AG04449 (cell line): Measurements from ENCODE around the gene SLC39A8.

ENCODE experiments used
- CTCF ChIA-PET: fragments of 350-600 bp; formaldehyde crosslinking; extraction: SDS; loops from one replicate; lab custom pipeline; 2021; ENCODE audit warnings: antibody characterized with exemption; lab: Yijun Ruan, JAX
- POLR2A ChIA-PET: fragments of 400-600, 350-600 bp; formaldehyde crosslinking; extraction: SDS; loops from one replicate; lab custom pipeline; 2020; ENCODE audit warnings: antibody characterized with exemption, inconsistent platforms; lab: Yijun Ruan, JAX
- DNase-seq: peaks from one replicate; pipeline ENCODE4 v3.0.0-alpha.2; 2010; ENCODE audit warnings: low read depth, low spot score
- H3K4me3 ChIP-seq: 2 replicates; pipeline ENCODE4 v1.5.1; 2011; ENCODE audit warnings: low read depth, mild to moderate bottlenecking, control low read depth, low read length
- TF ChIP-seq, protein P1 (sequence below): IDR thresholded peaks from one replicate; pipeline ENCODE4 v1.5.1; 2011; ENCODE audit warnings: mild to moderate bottlenecking, moderate library complexity, low read length, control low read depth, inconsistent platforms; ENCODE audit not compliant: insufficient read depth; ENCODE audit errors: missing control alignments

The SLC39A8 gene

GRCh38 chr4:102222838-102223409 is 122.4 kb downstream of the SLC39A8 start:
- ChIA-PET POLR2A (no interaction called here), CTCF (no interaction called here)
- no peak for DNase-seq
- no peak overlapping the region for H3K4me3 ChIP-seq
- TF ChIP-seq, protein P1, sequence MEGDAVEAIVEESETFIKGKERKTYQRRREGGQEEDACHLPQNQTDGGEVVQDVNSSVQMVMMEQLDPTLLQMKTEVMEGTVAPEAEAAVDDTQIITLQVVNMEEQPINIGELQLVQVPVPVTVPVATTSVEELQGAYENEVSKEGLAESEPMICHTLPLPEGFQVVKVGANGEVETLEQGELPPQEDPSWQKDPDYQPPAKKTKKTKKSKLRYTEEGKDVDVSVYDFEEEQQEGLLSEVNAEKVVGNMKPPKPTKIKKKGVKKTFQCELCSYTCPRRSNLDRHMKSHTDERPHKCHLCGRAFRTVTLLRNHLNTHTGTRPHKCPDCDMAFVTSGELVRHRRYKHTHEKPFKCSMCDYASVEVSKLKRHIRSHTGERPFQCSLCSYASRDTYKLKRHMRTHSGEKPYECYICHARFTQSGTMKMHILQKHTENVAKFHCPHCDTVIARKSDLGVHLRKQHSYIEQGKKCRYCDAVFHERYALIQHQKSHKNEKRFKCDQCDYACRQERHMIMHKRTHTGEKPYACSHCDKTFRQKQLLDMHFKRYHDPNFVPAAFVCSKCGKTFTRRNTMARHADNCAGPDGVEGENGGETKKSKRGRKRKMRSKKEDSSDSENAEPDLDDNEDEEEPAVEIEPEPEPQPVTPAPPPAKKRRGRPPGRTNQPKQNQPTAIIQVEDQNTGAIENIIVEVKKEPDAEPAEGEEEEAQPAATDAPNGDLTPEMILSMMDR, result no peak

DNA sequence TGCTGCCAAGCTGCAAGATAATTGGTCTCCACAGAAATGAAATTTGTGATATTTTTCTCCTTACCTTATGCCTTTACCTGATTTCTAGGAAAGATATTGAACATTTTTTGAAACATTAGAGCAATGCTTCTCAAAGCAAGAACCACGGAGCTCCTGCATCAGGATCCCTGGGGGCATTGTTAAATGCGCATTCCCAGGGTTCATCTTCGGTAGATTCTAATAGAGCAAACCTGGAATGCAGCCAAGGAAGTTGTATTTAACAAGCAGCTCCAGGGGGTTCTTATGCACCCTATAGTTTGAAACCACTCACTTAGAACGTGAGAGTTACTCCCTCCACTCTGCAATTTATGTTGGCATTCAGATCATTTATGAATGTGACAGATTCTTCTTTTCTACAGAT is 126.2 kb downstream of the SLC39A8 start:
- TF ChIP-seq, protein P1, result no peak
- ChIA-PET POLR2A (no interaction called here), CTCF (no interaction called here)
- no peak overlapping the region for H3K4me3 ChIP-seq
- DNase-seq, result no peak

DNA sequence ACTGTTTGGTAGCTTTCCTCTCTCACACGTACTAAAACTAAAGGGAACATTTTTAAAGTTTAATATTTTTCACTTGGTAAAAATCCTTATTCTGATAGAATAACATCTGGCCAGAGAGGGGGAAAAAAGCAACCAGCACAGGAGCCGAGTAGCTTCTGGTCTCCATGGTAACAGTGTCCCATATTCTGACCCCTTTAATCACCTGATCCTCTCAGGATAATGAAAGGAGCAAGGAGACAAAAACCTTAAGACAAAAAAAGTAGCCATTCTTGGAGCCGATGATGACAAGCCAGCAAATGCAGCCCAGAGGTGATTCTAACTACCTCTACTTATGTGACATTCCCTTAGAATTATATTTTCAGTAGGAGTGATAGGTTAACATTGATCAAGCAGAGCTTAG is 126.6 kb downstream of the SLC39A8 start:
- ChIA-PET CTCF (no interaction called here), POLR2A (no interaction called here)
- H3K4me3 ChIP-seq, result no peak overlapping the region
- TF ChIP-seq, protein P1, result no peak
- no peak for DNase-seq

- POLR2A ChIA-PET, result no interaction called here
- H3K4me3 ChIP-seq, result no peak overlapping the region
- CTCF ChIA-PET, result no interaction called here
- DNase-seq, result no peak
- TF ChIP-seq, protein P1, result no peak
Measured at GRCh38 chr4:102217775-102218355, 127.4 kb downstream of the SLC39A8 start.

DNA sequence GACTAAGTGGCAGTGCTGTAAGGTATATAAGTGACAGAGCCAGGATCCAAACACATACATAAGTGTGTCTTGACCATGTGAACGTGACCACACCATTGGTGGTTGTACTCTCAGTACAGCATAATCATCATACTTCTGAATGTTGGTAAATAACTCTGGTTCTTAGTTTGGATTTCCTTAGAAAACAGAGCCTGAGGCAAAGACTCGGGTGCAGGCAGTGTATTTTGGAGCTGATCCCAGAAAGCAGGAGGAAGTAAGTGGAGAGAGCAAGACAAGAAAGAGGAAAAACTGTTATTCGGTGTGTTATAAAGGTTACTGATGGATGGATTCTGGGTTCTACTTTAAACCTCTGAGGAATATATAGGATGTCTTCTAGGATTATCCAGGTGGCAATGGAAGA is 127.9 kb downstream of the SLC39A8 start:
- DNase-seq, result no peak
- CTCF ChIA-PET, result no interaction called here
- POLR2A ChIA-PET, result no interaction called here
- TF ChIP-seq, protein P1, result no peak
- H3K4me3 ChIP-seq, result no peak overlapping the region

DNA sequence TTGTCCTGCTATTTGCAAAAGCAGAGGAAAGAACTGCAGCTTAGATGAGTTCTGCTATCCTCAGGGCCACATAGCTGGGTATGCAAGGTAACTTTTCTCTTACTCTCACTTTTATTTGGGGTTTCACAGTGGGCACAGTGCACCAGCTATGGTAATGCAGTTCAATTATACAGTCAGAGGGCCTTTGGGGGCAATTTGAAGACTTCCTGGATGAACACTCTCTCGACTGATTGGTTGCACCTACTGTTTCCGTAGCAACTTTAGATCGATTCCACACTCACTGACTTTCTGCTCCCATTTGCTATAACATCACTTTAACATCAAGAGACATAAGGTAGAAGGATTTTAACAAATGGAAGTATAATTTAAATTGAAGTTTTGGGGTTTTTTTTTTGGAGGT is 128.6 kb downstream of the SLC39A8 start:
- no peak for DNase-seq
- TF ChIP-seq, protein P1, result no peak
- ChIA-PET POLR2A (no interaction called here), CTCF (no interaction called here)
- no peak overlapping the region for H3K4me3 ChIP-seq
